Fibroblast of skin of right quadriceps (primary cell): ENCODE measurements around the gene ATP2A1.
A peak's percentile ranks its signal among the peaks of the same experiment; 100 is the strongest.
"Not testable (repeated sequence)": the region's sequence is repeated elsewhere in the genome, so short reads cannot be mapped to it uniquely, and the experiment has no call there.

Source experiments
- DNase-seq: peaks from one replicate; pipeline ENCODE4 v3.0.0-alpha.2; 2013

ATP2A1 gene

DNA sequence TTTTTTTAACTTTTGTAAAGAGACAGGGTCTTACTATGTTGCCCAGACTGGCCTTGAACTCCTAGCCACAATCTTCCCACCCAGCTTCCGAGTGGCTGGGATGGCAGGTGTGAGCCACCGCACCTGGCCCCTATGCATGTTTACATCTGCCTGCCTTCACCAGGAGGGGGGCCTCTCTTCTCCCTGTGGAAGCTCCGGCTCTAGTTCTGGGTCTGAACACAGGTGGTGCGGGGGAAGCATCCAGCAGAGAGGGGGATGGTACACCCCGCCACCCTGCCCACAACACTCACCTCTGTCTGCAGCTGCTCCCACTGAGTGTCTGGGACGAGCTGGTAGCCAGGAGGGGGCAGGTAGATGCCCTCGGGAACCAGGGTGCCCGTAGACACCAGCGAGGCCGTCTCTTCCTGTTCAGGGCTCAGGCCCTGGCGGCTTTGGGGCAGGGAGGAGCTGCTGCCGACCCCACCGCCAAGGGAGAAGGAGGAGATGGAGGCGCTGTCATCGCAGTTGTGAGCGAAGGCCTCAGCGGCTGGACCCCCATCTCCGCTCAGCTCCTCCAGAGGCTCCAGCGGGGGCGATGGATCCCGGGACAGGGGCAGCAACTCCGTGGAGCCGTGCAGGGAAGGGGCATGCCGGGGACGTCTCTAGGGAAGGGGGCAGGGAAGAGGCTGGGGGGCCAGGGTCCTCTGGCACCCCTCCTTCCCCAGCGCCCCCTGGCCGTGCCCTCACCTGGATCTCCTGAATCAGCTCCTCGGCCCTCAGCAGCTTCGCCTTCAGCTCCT is 35.8 kb downstream of the ATP2A1 start:
- DNase-seq = no peak

- peak; percentile 70 for DNase-seq
These were observed 36.9 kb downstream of the ATP2A1 start for GRCh38 chr16:28915181-28915580.

- DNase-seq = no peak
These were observed 38.8 kb downstream of the ATP2A1 start for GRCh38 chr16:28917095-28917494.

DNA sequence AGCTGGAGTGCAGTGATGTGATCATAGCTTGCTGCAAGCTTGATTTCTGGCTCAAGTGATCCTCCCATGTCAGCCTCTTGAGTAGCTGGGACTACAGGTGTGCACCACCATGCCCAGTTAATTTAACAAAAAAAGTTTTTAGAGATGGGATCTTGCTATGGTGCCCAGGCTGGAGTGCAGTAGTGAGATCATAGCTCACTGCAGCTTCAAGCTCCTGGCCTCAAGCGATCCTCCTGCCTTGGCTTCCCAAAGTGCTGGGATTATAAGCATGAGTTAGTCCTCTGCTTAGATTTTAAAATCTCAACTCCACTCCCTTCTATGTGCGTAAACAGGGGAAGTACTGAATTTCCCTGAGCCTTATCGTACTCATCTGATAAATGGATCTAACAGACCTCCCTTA is 40.4 kb downstream of the ATP2A1 start:
- no peak for DNase-seq

DNA sequence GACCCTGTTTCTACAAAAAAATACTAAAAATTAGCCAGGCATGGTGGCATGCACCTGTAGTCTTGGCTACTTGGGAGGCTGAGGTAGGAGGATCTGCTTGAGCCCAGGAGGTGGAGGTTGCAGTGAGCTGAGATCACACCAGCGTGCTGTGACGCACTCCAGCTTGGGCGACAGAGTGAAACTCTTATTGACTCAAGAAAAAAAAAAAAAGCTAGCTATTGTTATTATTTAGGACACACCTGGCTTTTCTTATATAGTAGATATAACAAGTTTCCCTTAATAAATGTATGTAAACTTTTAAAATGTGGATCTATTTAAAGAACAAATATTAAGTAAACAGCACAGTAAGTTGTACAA is 44.9 kb downstream of the ATP2A1 start:
- DNase-seq = no peak

GRCh38 chr16:28923652-28924398 is 45.5 kb downstream of the ATP2A1 start:
- DNase-seq = no peak

- no peak for DNase-seq
These were observed 46.1 kb downstream of the ATP2A1 start for GRCh38 chr16:28924399-28924761.

DNA sequence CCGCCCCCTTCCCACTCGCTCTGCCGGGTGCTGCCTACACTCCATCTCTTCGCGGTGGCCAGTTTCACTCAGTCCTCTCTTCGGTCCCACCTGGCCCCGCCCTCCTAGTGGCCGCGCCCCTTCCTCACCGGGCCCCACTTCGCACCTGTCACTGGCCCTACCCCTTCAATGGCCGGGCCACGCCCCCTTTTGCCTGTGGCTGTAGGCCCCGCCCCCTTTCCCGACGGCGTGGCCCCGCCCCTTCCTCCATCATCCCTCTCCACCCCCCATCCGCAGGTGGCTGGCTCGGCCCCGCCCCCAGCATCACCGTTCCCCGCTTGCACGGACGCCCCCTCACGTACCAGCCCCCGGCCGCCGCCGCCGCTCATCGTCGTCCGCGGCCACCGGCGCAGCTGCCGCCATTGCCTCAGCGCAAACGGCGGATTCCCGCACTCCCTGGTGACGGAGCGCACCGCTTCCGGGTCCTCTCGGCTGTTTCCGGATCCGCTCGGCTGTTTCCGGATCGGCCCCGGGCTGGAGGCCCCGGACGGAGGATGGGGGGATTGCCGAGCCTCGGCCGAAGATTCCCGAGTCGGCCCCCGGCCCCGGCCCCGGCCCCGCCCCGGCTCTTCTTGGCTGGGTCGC is 46.6 kb downstream of the ATP2A1 start, which contains the start of gene RABEP2:
TSS of gene RABEP2 (minus strand) at position 477 of the 624 bp plus-strand sequence. CDS start at position 402, 75 bp downstream.
- DNase-seq = peak; percentile 88

GRCh38 chr16:28925386-28926228 is 47.3 kb downstream of the ATP2A1 start:
- peak; percentile 83 for DNase-seq

- not testable (repeated sequence) for DNase-seq
These were observed 48.0 kb downstream of the ATP2A1 start for GRCh38 chr16:28926284-28926683.

DNA sequence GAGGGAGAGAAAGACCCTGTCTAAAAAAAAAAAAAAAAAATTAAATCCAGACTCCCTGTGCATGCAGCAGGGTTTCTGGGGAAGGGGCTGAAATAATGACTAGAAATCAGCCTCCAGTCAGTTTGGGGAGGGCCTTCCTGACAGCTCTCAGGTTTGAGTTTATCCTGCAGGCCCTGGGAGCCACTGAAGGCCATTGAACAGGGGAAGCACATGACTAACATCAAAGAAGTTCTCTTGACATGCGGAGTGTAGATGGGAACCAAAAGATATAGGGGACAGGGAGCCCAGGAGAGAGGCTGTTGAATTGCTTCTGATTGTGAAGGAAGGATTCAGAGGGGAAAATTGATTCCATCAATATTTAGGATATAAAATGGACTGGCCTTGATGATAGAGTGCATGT is 49.5 kb downstream of the ATP2A1 start:
- DNase-seq = no peak

- DNase-seq = no peak
These were observed 51.9 kb downstream of the ATP2A1 start for GRCh38 chr16:28930203-28930602.

DNA sequence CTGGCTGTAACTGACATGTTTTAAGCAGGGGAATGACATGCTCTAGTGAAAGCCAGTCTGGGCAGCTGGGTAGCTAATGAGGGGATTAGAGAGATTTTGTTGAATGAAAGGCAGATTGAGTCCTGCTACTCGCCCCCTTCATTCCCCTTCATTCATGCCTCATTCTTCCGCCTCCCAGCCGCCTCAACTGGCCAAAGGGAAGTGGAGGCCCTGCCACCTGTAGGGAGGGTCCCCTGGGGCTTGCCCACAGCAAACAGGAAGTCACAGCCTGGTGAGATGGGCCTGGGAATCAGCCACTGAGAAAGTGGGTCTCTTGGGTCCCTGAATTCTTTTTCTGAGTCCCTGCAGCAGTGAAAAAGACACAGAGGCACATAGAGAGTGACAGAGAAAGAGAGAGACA is 52.4 kb downstream of the ATP2A1 start:
- DNase-seq = no peak

DNA sequence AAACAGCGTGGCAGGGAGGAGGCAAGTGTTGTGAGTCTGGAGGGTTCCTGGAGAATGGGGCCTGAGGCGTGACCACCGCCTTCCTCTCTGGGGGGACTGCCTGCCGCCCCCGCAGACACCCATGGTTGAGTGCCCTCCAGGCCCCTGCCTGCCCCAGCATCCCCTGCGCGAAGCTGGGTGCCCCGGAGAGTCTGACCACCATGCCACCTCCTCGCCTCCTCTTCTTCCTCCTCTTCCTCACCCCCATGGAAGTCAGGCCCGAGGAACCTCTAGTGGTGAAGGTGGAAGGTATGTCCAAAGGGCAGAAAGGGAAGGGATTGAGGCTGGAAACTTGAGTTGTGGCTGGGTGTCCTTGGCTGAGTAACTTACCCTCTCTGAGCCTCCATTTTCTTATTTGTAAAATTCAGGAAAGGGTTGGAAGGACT is 53.5 kb downstream of the ATP2A1 start, which contains the start of gene CD19:
TSS of gene CD19 (plus strand) at position 171 of the 425 bp plus-strand sequence. CDS start at position 201, 30 bp downstream.
- DNase-seq = no peak

GRCh38 chr16:28932339-28933141 is 54.3 kb downstream of the ATP2A1 start:
- DNase-seq = no peak

DNA sequence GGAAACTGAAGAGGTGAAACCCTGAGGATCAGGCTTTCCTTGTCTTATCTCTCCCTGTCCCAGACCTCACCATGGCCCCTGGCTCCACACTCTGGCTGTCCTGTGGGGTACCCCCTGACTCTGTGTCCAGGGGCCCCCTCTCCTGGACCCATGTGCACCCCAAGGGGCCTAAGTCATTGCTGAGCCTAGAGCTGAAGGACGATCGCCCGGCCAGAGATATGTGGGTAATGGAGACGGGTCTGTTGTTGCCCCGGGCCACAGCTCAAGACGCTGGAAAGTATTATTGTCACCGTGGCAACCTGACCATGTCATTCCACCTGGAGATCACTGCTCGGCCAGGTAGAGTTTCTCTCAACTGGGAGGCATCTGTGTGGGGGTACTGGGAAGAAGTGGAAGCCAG is 54.9 kb downstream of the ATP2A1 start:
- no peak for DNase-seq

GRCh38 chr16:28935346-28935745 is 57.1 kb downstream of the ATP2A1 start:
- DNase-seq = no peak

DNA sequence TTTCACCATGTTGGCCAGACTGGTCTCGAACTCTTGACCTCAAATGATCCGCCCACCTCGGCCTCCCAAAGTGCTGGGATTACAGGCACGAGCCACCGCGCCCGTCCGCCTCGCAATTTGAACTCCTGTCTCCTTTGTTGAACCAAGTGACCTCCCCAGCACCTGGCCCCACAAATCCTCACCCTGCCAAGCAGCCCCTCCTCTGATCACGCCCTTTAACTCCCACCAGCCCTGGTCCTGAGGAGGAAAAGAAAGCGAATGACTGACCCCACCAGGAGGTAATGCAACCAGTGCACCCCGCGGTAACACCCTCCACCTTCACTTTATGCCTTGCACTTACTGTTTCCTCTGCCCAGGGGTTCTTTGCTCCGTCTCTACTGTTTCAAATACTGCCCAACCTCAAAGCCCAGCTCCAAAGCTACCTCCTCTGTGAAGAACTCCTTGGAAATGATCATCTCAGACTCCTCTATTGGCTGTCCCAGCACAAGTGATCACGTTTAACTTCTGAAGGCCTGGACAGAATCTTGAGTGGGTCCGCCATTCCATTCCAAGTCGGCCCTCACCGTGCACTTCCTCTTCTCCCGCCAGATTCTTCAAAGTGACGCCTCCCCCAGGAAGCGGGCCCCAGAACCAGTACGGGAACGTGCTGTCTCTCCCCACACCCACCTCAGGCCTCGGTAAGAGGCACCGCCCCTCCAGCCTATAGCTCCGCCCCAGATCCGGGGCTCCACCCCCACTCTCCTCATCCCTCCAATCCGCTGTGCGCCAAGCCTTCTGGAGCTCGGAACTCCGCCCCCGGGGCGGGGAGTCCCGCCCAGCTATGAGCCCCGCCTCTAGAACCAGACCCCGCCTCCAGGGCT is 57.9 kb downstream of the ATP2A1 start:
- DNase-seq = peak; percentile 75

DNA sequence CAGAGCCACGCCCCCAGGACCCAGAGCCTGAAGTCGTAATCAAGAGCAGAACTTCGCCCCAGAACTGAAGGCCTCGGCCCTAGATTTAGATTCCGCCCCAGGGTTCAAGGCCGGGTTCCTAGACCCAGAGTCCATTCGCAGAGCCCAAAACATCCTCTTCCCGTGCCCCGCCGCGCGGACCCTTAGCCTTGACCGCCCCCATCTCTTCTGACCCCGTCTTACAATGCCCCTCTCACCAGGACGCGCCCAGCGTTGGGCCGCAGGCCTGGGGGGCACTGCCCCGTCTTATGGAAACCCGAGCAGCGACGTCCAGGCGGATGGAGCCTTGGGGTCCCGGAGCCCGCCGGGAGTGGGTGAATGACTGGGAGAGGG is 58.5 kb downstream of the ATP2A1 start:
- DNase-seq = no peak

DNA sequence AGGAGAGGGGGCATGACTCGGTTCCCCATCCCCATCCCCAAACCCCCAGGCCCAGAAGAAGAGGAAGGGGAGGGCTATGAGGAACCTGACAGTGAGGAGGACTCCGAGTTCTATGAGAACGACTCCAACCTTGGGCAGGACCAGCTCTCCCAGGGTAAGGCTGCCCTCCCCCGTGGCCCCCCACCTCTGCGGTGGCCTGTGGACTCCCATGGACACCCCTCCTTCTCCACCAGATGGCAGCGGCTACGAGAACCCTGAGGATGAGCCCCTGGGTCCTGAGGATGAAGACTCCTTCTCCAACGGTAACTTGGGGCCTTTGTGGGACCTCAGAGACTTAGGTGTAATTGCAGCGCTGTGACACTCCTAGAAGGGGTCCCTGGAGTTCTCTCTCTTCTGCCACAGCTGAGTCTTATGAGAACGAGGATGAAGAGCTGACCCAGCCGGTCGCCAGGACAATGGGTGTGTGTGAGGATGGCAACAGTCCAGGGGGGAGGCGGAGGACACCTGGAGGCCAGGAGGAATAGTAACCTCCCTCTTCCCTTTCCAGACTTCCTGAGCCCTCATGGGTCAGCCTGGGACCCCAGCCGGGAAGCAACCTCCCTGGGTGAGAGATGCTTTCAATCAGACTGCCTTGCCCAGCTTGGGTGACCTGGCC is 59.1 kb downstream of the ATP2A1 start:
- no peak for DNase-seq
